ENCODE results near the gene SETDB2.

DNA sequence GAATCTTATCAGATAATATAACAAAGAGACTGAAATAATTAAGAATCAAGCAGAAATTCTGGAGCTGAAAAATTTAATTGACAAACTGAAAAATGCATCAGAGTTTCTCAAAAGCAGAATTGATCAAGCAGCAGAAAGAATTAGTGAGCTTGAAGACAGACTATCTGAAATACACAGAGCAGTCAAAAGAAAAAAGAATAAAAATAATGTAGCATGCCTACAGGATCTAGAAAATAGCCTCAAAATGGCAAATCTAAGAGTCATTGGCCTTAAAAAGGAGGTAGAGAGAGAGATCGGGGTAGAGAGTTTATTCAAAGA lies 39.4 kb upstream of the SETDB2 start:
- TF ChIP-seq POLR2A (IDR thresholded peaks at IDR 0.05; ENCODE audit: low read depth, low read length) (no peak), TAF1 (IDR thresholded peaks at IDR 0.05; ENCODE audit: low read depth, low read length) (no peak)

Measured in GM12891 (cell line).